SU-DHL-6 (cell line): ENCODE measurements around the gene ZNF831.

Source experiments
- CTCF ChIP-seq: fragments of 200-600 bp; sonication (generic); IDR thresholded peaks from one replicate; pipeline ENCODE4 v1.5.1; 2017; ENCODE audit warnings: antibody characterized with exemption, mild to moderate bottlenecking, low read length, moderate library complexity; ENCODE audit not compliant: insufficient read depth, poor library complexity, severe bottlenecking
- EZH2phosphoT487 ChIP-seq: fragments of 200-600 bp; sonication (generic), shearing (Covaris generic); conservative IDR thresholded peaks from 2 replicates; pipeline ENCODE4 v1.6.1; 2018; ENCODE audit warnings: mild to moderate bottlenecking, antibody characterized with exemption, low read length, moderate library complexity, mixed read lengths

- TF ChIP-seq CTCF (no peak), EZH2phosphoT487 (no peak)
Observed at GRCh38 chr20:59138114-59138748, 25.4 kb upstream of the ZNF831 start.
